ENCODE measurements around the gene KBTBD6.

Gene KBTBD6

DNA sequence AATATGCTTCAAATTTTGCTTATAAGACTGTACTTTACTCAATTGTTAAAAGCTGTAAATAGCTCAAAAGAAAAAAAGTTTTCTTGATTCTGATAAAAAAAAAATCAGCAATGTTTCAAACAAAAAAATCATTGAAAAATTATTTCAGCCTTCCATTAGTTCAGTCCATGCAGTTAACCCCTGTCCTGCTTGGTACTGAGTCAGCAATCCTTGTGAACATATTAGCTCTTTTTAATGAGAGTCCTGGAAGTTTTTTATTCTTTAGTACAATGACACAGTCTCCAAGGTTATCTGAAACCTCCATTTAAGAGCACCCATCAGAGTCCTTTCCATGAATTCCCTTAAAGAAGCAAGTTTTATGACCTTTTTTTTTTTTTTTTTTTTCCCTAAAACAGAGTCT, 21.4 kb upstream of the KBTBD6 start:
- TF ChIP-seq EZH2phosphoT487 (IDR thresholded peaks at IDR 0.05; ENCODE audit: borderline replicate concordance) = no peak
- TF ChIP-seq, protein P1, sequence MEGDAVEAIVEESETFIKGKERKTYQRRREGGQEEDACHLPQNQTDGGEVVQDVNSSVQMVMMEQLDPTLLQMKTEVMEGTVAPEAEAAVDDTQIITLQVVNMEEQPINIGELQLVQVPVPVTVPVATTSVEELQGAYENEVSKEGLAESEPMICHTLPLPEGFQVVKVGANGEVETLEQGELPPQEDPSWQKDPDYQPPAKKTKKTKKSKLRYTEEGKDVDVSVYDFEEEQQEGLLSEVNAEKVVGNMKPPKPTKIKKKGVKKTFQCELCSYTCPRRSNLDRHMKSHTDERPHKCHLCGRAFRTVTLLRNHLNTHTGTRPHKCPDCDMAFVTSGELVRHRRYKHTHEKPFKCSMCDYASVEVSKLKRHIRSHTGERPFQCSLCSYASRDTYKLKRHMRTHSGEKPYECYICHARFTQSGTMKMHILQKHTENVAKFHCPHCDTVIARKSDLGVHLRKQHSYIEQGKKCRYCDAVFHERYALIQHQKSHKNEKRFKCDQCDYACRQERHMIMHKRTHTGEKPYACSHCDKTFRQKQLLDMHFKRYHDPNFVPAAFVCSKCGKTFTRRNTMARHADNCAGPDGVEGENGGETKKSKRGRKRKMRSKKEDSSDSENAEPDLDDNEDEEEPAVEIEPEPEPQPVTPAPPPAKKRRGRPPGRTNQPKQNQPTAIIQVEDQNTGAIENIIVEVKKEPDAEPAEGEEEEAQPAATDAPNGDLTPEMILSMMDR (conservative IDR thresholded peaks at IDR 0.05; ENCODE audit: low read length) = no peak
- peaks cover 19% of the 10 kb centered on the region for H3K9me3 ChIP-seq (ENCODE audit: insufficient read depth, low read depth, low read length)

GRCh38 chr13:41152005-41152404, 19.4 kb upstream of the KBTBD6 start:
- H4K20me1 ChIP-seq (ENCODE audit: insufficient read depth, low read length, poor library complexity, severe bottlenecking) = no peaks in the 10 kb centered on the region
- H3K9me2 ChIP-seq (replicated peaks; ENCODE audit: low read depth, low read length) = no peaks in the 10 kb centered on the region
- no peaks in the 10 kb centered on the region for H3K27me3 ChIP-seq (ENCODE audit: insufficient read depth, low read length, poor library complexity, severe bottlenecking)
- H3K9ac ChIP-seq (ENCODE audit: low read depth, low read length, poor library complexity, severe bottlenecking) = no peak overlapping the region
- H3K36me3 ChIP-seq (ENCODE audit: insufficient read depth, low read length) = no peaks in the 10 kb centered on the region
- no peaks in the 10 kb centered on the region for H3K4me1 ChIP-seq (ENCODE audit: insufficient read depth, low read length, poor library complexity, severe bottlenecking)
- no peaks in the 10 kb centered on the region for H3K79me2 ChIP-seq (ENCODE audit: insufficient read depth, low read length)
- no peak overlapping the region for H2AFZ ChIP-seq (ENCODE audit: low read length)
- no peak overlapping the region for H3K4me2 ChIP-seq (ENCODE audit: low read depth, low read length, poor library complexity, severe bottlenecking)
- no peak overlapping the region for H3K4me3 ChIP-seq (ENCODE audit: low read length, poor library complexity, severe bottlenecking)
- peaks cover 31% of the 10 kb centered on the region for H3K9me3 ChIP-seq (ENCODE audit: insufficient read depth, low read depth, low read length)
- H3F3A ChIP-seq (ENCODE audit: low read depth) = no peaks in the 10 kb centered on the region
- TF ChIP-seq, protein P1 (conservative IDR thresholded peaks at IDR 0.05; ENCODE audit: low read length) = no peak
- no peak for TF ChIP-seq EZH2phosphoT487 (IDR thresholded peaks at IDR 0.05; ENCODE audit: borderline replicate concordance)

More for the DNA sequence above, 21.4 kb upstream of the KBTBD6 start:
- no peaks in the 10 kb centered on the region for H3K79me2 ChIP-seq (ENCODE audit: insufficient read depth, low read length)
- H3K9ac ChIP-seq (ENCODE audit: low read depth, low read length, poor library complexity, severe bottlenecking) = no peak overlapping the region
- H4K20me1 ChIP-seq (ENCODE audit: insufficient read depth, low read length, poor library complexity, severe bottlenecking) = no peaks in the 10 kb centered on the region
- H3K36me3 ChIP-seq (ENCODE audit: insufficient read depth, low read length) = no peaks in the 10 kb centered on the region
- H3K4me1 ChIP-seq (ENCODE audit: insufficient read depth, low read length, poor library complexity, severe bottlenecking) = no peaks in the 10 kb centered on the region
- H3K27me3 ChIP-seq (ENCODE audit: insufficient read depth, low read length, poor library complexity, severe bottlenecking) = no peaks in the 10 kb centered on the region
- H3K9me2 ChIP-seq (replicated peaks; ENCODE audit: low read depth, low read length) = no peaks in the 10 kb centered on the region
- no peak overlapping the region for H3K4me3 ChIP-seq (ENCODE audit: low read length, poor library complexity, severe bottlenecking)
- no peak overlapping the region for H2AFZ ChIP-seq (ENCODE audit: low read length)
- no peak overlapping the region for H3K4me2 ChIP-seq (ENCODE audit: low read depth, low read length, poor library complexity, severe bottlenecking)
- no peaks in the 10 kb centered on the region for H3F3A ChIP-seq (ENCODE audit: low read depth)

DNA sequence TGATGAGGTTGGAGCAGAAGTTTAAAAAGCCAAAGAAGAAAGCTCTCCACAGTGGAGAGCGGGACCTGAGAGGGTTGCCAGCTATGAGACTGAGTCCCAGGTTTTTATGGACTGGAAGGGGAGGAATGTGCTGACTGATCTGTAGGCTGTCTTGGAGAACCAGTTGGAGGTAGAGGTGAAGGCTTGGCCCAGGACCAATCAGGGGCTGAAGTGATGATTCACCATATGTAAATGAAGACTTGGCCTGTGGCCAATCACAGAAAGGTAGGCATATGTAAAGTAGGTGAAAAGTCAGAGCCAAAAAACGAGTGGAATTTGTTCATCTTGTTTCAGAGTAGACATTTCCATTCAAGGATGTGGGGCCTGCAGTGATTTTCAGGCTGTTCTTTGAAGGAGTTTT, 17.5 kb upstream of the KBTBD6 start:
- no peaks in the 10 kb centered on the region for H3K4me1 ChIP-seq (ENCODE audit: insufficient read depth, low read length, poor library complexity, severe bottlenecking)
- TF ChIP-seq, protein P1 (conservative IDR thresholded peaks at IDR 0.05; ENCODE audit: low read length) = no peak
- TF ChIP-seq EZH2phosphoT487 (IDR thresholded peaks at IDR 0.05; ENCODE audit: borderline replicate concordance) = no peak
- H3K4me2 ChIP-seq (ENCODE audit: low read depth, low read length, poor library complexity, severe bottlenecking) = no peak overlapping the region
- H3K4me3 ChIP-seq (ENCODE audit: low read length, poor library complexity, severe bottlenecking) = no peak overlapping the region
- H3F3A ChIP-seq (ENCODE audit: low read depth) = no peaks in the 10 kb centered on the region
- H2AFZ ChIP-seq (ENCODE audit: low read length) = no peak overlapping the region
- H3K79me2 ChIP-seq (ENCODE audit: insufficient read depth, low read length) = no peaks in the 10 kb centered on the region
- no peaks in the 10 kb centered on the region for H3K27me3 ChIP-seq (ENCODE audit: insufficient read depth, low read length, poor library complexity, severe bottlenecking)
- H4K20me1 ChIP-seq (ENCODE audit: insufficient read depth, low read length, poor library complexity, severe bottlenecking) = no peaks in the 10 kb centered on the region
- no peaks in the 10 kb centered on the region for H3K9me2 ChIP-seq (replicated peaks; ENCODE audit: low read depth, low read length)
- no peaks in the 10 kb centered on the region for H3K36me3 ChIP-seq (ENCODE audit: insufficient read depth, low read length)
- H3K9me3 ChIP-seq (ENCODE audit: insufficient read depth, low read depth, low read length) = peaks cover 31% of the 10 kb centered on the region
- H3K9ac ChIP-seq (ENCODE audit: low read depth, low read length, poor library complexity, severe bottlenecking) = no peak overlapping the region
